Omental fat pad (tissue), 4 donors: ENCODE data around the gene FAM171A1. TPM values are rescaled to one million over a fixed set of nuclear protein-coding genes. Genes with fewer than 3 reads are reported as not detected.

Experiments
- ATAC-seq: fragments of 150-250 bp; one replicate; pipeline ENCODE4 v1.9.1; 2016; ENCODE audit warnings: mild to moderate bottlenecking, moderate library complexity; ENCODE audit not compliant: low FRiP score
- DNase-seq: peaks from one replicate; pipeline ENCODE4 v3.0.0-alpha.2; 2019; ENCODE audit warnings: low spot score
- CTCF ChIP-seq, 3 donors: fragments of 450-650 bp; IDR thresholded peaks; one replicate each; pipeline ENCODE4 v1.5.1; 2016 to 2017; ENCODE audit warnings: antibody characterized with exemption in 3 of 3, mild to moderate bottlenecking in 3 of 3, moderate library complexity in 2 of 3
- total RNA-seq, 4 donors: library from RNA; depleted of rRNA; stranded (reverse); fragments of >200 nt; gene quantifications; one replicate each; pipeline ENCODE4 v1.1.0, GENCODE V29; 2016

FAM171A1 gene
- total RNA-seq, 4 donors from 2014 or later: 7.0 to 17.4 (median 15.2) TPM

- no peak for ATAC-seq
Observed at GRCh38 chr10:15181576-15182156, 189.4 kb downstream of the FAM171A1 start.

DNA sequence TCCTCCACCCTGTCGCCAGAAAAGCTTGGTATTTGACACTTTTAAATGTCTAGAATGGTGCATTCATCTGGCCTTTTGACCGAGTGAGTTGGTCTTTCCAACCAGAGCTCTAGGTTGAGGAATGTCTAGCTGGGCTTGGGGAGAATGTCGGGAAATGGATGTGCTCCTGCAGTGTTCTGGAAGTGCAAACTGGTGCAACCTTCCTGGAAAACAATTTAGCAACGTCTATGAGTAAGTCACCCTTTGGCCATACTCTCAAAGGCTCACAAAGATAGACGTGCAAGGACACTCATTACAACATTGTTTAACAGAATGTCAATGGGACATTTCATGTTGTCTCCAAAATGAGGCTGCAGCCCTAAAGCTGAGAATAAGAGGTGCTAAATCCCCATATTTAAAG, 190.4 kb downstream of the FAM171A1 start:
- DNase-seq (no peak), ATAC-seq (no peak)
- no peak for TF ChIP-seq CTCF (IDR thresholded peaks at IDR 0.05)

More at GRCh38 chr10:15181576-15182156, 189.4 kb downstream of the FAM171A1 start:
- no peak for DNase-seq
- TF ChIP-seq CTCF (IDR thresholded peaks at IDR 0.05): no peak

GRCh38 chr10:15176269-15176668, 194.8 kb downstream of the FAM171A1 start:
- no peak for ATAC-seq
- DNase-seq: no peak
- TF ChIP-seq CTCF (IDR thresholded peaks at IDR 0.05): no peak

- ATAC-seq: no peak
- no peak for TF ChIP-seq CTCF (IDR thresholded peaks at IDR 0.05)
- DNase-seq: no peak
Observed at GRCh38 chr10:15175587-15175986, 195.5 kb downstream of the FAM171A1 start.

GRCh38 chr10:15172306-15172840, 198.7 kb downstream of the FAM171A1 start:
- no peak for DNase-seq
- ATAC-seq: no peak
- no peak for TF ChIP-seq CTCF (IDR thresholded peaks at IDR 0.05)

- no peak for TF ChIP-seq CTCF (IDR thresholded peaks at IDR 0.05)
- ATAC-seq (no peak), DNase-seq (no peak)
Observed at GRCh38 chr10:15169555-15170401, 201.3 kb downstream of the FAM171A1 start.
